GM19372 (cell line): ENCODE results near the gene PRAMEF17.
"Not testable (repeated sequence)": the region's sequence is repeated elsewhere in the genome, so short reads cannot be mapped to it uniquely, and the experiment has no call there.

Experiments used
- ATAC-seq: cut with Tn5 transposase; IDR thresholded peaks from one replicate; pipeline ENCODE4 v1.9.1; 2021; ENCODE audit warnings: mild to moderate bottlenecking, low read depth, moderate library complexity; ENCODE audit not compliant: unreplicated experiment

Gene PRAMEF17

GRCh38 chr1:13439104-13439783, 49.8 kb downstream of the PRAMEF17 start:
- not testable (repeated sequence) for ATAC-seq
